Activated T-helper 1 cell treated with Interleukin-2 at 50 U/mL for 16 hours (primary cell): ENCODE data around the gene OLFML2A.
"Not testable (repeated sequence)": the region's sequence is repeated elsewhere in the genome, so short reads cannot be mapped to it uniquely, and the experiment has no call there.

Experiments used
- DNase-seq: peaks from one replicate; pipeline ENCODE4 v3.0.0-alpha.2; 2020; ENCODE audit warnings: low read depth

OLFML2A gene

GRCh38 chr9:124761196-124761595 lies 15.7 kb upstream of the OLFML2A start:
- DNase-seq: no peak

- DNase-seq: no peak
These were observed 15.2 kb upstream of the OLFML2A start for GRCh38 chr9:124761710-124762109.

GRCh38 chr9:124762633-124763032 lies 14.3 kb upstream of the OLFML2A start:
- DNase-seq: no peak

GRCh38 chr9:124764774-124765438 lies 12.0 kb upstream of the OLFML2A start:
- DNase-seq: no peak

GRCh38 chr9:124765439-124765835 lies 11.5 kb upstream of the OLFML2A start:
- DNase-seq: no peak

- DNase-seq: no peak
These were observed 10.6 kb upstream of the OLFML2A start for GRCh38 chr9:124766326-124766725.

- no peak for DNase-seq
These were observed 9.9 kb upstream of the OLFML2A start for GRCh38 chr9:124766815-124767554.

- no peak for DNase-seq
These were observed 9.1 kb upstream of the OLFML2A start for GRCh38 chr9:124767821-124768220.

GRCh38 chr9:124768334-124768733 lies 8.6 kb upstream of the OLFML2A start:
- no peak for DNase-seq

GRCh38 chr9:124768750-124769548 lies 8.0 kb upstream of the OLFML2A start:
- no peak for DNase-seq

- DNase-seq: no peak
These were observed 7.2 kb upstream of the OLFML2A start for GRCh38 chr9:124769549-124770358.

- DNase-seq: no peak
These were observed 6.4 kb upstream of the OLFML2A start for GRCh38 chr9:124770359-124771020.

- DNase-seq: peak; percentile 85
These were observed 5.7 kb upstream of the OLFML2A start, which contains the start of gene NR6A1 for GRCh38 chr9:124771021-124771866. Gene NR6A1 (minus strand): TSS chr9:124771311.

- DNase-seq: no peak
These were observed 4.9 kb upstream of the OLFML2A start for GRCh38 chr9:124771867-124772679.

- not testable (repeated sequence) for DNase-seq
These were observed 4.1 kb upstream of the OLFML2A start for GRCh38 chr9:124772877-124773276.

- no peak for DNase-seq
These were observed 3.3 kb upstream of the OLFML2A start for GRCh38 chr9:124773473-124774128.

- peak; percentile 65 for DNase-seq
These were observed 2.6 kb upstream of the OLFML2A start for GRCh38 chr9:124774129-124774978.

GRCh38 chr9:124776618-124776953 lies 347 bp upstream of the OLFML2A start:
- no peak for DNase-seq
